Activated CD4-positive, alpha-beta T cell treated with anti-CD3 and anti-CD28 coated beads, Interleukin-10, Interleukin-2, amounts not matched to agents 100 ng/mL and 50 ng/mL, durations not matched to agents 16 hours and 8 hours (primary cell): ENCODE results near the gene ARHGAP12.
"Not testable (repeated sequence)": the region's sequence is repeated elsewhere in the genome, so short reads cannot be mapped to it uniquely, and the experiment has no call there.

Experiments
- DNase-seq: peaks from one replicate; pipeline ENCODE4 v3.0.0-alpha.2; 2020

The ARHGAP12 gene

DNA sequence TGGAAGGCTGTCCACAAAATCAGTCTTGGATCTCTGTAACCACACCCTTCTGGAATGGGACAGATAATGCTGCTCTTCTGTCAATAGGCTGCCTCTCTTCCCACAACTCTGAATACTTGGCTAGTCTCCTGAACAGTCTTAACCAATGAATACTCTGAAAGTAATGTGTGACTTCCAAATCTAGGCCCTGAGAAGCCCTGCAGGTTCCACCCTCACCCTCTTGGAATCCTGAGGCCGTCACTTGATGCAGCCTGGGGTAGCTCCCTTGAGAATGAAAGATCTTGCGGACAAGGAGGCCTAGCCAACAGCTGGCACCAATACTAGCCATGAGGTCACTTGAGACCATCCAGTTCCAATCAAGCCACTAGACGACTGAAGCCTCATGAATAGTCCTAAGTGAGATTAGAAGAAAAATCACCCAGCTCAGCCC lies 109.2 kb downstream of the ARHGAP12 start:
- DNase-seq = no peak

DNA sequence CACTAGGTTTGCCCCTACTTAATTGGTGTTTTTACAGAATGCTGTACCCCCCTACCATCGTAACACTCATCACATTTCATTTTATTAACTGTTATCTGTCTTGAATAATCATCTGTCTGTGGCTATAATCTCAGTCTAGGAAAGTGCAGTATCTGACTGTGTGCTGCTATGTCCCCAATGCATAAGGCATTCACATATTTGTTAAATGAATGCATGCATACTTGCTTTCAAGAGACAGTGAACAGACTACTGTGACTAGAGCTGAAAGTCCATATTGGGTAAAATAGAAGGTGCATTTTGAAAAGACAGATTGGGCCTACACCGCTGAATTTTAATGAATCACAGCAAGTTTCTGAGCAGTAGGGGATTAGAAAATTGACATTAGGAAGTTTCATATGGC lies 112.3 kb downstream of the ARHGAP12 start:
- no peak for DNase-seq

DNA sequence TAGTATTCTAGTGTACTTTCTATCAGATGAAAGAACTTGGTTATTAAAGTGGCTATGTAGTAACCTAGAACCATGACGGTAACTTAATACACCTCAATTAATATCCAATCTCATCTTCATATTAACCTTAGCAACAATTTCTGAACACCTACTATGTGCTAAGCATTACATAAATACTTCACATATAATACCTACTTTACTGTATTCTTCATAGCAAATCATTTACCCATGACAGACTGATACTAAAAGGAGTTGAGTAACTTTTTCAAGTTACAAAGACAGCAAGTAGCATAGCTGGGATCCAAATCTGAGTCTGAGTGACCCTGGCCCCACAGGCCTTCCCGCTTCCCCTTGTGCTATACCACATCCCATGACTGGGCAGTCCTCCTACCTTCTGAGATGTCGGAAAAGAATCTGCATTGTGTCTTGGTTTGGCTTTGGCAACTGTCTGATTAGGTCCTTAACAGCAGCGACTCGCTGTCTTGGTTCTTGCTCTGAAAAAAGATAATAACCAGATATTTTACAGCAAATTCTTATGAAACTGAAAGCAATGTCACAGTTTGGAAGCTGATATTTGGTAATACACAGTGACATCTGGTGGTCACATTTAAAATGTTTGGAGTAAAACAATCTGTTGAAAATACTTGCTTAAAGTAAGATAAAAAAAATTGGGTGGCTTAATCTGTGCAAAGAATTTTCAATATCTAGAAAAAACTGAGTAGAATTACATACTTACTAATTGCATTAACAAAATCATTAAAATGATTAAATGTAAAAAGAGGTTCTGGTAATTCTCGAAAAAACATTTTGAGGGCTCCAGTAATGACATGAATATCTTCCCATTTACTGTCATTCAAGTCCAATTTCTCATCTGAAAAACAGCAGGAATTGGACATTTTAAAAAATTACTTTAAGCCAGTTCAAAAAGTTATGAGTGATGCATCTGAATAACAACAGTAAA lies 120.1 kb downstream of the ARHGAP12 start:
- DNase-seq = peak; percentile 63

DNA sequence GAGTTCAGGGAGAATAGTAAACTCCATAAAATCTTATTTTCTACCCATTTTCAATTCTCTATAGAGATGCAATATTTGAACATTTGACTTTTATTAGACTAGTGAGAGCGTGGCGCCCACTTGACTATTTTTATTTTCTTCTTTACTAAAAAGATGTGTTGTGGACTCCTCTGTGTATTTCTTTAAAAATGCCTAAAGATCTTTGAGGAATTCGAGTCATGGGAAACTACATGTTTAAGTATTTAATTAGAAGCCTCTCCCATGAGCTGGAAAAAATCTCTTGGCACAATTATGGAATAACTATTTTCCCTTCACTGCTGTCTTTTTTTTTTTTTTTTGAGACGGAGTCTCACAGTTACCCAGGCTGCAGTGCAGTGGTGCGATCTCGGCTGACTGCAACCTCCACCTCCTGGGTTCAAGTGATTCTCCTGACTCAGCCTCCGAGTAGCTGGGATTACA lies 124.2 kb downstream of the ARHGAP12 start:
- no peak for DNase-seq

DNA sequence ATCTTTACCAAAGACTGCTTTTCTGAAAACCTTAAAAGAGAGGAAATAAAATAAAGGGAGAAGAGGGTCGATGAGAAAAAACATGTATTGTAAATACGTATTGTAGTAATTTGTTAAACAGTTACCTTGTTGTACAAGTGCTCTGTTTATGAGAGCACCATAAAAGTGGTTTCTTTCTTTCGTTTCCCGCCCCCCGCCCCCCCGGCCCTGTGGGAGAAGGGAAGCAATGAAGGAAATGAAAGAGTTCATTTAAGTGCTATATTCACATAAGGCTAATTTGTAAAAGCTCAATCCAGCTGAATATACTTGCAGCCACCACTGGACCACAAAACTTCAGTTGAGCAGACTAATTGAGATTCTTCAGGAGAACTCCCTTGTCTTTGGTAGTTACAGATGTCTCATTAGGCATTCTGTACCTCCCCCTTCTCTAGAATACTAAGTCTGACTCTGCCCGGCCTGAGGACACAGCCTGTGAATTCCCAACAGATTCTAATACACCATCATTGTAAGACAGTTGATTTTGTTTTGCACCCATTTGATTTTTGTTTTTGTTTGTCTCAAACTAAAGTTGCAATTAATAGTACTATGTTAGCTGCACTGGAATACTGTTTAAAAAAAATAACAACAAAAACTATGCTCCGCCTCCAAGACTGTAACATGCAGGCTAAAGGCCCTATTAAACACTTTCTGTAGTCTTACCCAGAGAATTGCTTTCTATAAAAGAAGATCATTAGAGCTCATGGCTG lies 124.9 kb downstream of the ARHGAP12 start:
- DNase-seq = no peak

DNA sequence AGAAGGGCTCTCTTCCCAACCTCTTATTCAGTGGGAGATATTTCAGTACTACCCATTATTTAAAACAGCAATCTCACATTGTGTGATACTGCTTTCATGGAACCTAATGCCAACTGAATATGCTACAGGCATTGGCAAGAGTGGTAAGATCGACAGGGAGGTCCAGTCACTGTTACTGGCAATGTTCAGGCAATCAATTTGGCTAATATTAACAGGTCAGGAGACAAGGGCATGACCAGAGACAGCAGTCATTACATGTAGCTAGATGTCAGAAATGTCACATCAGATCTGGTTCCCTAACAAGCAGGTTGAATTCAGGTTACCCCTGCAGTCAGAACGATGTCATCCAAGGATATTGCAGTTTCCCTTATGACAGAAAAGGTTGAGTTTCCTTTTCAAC lies 129.4 kb downstream of the ARHGAP12 start:
- DNase-seq = no peak

DNA sequence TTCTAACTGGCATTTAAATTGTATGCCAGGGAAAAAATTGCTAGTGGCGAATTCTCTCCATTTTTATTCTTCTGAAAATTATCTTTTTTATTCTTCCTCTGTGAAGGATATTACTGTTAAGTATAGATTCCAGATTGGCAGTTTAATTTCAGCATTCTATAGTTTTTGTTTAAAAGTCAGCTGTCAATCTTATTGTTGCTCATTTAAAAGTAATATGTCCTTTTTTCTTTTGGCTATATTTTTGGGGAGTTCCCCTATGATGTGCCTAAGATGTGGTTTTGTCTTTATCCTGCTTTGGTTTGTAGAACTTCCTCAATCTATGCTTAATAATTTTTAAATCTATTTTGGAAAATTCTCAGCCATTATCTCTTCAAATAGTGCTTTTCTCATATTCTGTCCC lies 135.9 kb downstream of the ARHGAP12 start:
- DNase-seq = no peak

DNA sequence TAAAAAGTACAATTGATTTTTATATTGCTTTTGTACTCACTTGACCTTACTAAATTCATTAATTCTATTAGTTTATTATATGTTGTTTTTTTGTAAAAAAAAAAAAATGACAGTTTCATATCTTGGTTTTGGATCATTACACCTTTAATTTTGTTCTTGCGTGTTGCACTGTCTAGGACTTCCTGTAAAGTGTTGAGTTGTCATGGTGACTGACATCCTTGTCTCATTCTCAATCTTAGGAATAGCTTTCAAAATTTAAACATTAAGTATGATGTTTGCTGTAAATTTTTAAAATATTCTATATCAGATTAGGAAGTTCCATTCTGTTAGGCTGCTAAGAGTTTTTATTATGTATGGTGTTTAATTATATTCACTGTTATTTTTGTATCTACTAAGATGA lies 139.1 kb downstream of the ARHGAP12 start:
- DNase-seq = peak; percentile 11

DNA sequence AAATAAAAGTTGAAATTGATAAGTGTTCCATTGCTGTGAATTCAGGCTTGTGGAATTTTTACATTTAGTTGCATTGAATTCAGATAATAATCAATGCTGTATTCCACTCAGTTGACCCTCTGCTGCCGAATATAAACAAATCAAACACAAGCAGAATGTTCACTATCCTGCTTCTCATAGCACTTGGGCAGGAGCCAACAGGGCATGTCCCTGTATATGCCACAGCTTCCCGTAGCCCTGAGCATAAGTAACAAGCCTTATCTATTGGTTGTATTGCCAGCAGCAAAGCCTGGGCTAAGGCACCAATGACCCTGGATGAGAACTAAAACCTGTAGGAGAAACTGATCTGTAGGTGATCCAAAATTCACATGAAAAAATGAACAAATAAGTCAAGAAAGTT lies 145.9 kb downstream of the ARHGAP12 start:
- no peak for DNase-seq

DNA sequence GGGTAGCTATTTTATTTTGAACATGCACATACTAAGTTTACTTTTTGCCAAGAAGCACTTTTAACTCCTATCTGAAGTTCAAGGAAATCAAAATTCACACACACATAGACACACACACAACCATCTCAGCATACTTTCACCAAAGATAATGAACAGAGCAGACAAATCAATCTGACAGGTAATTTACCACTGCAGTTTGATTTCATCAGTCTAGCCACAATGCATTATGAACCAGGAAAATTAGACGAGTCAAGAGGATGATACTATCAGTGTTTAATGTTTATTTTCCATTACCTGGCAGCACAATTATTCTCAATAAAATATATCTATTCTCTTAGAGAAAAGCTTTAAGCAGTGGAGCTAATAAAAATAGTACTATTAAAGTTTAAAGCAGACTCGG lies 147.9 kb downstream of the ARHGAP12 start:
- no peak for DNase-seq

DNA sequence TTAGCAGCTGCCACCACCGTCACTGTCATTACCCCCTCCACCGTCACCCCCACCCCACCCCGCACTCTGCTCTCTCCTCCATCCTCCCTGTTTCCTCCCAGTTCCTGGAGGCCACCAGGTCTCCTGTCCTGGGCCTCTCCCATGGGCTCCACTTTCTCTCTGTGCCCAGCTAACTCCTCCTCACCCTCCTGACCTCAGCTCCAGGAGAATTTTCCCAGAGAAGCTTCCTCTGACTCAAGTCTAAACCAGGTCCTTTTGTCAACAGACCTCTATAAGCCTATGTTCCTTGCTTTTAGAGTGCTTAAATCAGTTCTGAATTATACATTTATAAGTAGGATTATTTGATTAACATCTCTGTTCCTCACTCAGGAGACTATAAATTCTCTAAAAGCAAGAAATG lies 150.0 kb downstream of the ARHGAP12 start:
- DNase-seq = no peak

DNA sequence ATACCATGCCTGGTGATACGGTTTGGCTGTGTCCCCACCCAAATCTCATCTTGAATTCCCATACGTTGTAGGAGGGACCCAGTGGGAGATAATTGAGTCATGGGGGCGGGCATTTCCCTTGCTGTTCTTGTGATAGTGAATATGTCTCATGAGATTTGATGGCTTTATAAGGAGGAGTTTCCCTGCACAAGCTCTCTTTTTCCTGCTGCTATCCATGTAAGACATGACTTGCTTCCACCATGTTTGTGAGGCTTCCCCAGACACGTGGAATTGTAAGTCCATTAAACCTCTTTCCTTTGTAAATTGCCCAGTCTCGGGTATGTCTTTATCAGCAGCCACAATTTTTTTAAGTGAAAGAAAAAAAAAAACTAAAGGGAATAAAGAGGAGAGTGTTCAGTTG lies 152.5 kb downstream of the ARHGAP12 start:
- DNase-seq = no peak

DNA sequence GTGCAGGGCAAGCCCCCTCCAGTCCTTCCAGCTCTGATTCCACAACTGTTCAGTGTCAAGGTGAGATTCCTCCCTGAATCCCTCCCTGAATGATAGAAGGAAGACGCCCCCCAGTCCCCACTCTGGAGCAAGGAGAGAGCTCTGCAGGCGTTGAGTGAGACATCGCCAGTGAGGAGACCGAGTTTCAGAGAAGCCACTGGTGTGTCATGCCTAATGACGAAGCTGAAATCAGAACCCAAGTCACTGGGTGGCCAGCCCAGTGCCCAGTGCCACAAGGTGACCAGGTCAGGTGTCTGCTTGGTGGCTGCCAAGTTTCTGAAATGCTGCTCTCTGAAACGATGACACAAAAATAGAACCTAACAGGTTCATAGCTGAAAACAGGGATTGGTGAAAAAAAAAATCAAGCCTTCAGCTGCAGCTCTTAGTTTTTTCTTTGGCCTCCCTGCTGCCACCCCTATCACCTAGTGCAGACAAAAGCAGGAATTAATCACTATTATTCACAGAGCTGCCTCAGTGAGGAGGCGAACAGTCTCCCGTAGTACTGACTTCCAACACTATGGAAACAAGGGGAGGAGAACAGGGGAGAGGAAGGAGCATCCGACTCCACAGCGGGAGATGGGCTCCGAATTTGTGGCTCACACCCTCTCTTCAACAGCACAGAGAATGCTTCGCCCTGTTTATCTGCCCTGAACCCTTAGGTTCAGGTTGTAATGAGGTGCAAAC lies 153.5 kb downstream of the ARHGAP12 start:
- no peak for DNase-seq

DNA sequence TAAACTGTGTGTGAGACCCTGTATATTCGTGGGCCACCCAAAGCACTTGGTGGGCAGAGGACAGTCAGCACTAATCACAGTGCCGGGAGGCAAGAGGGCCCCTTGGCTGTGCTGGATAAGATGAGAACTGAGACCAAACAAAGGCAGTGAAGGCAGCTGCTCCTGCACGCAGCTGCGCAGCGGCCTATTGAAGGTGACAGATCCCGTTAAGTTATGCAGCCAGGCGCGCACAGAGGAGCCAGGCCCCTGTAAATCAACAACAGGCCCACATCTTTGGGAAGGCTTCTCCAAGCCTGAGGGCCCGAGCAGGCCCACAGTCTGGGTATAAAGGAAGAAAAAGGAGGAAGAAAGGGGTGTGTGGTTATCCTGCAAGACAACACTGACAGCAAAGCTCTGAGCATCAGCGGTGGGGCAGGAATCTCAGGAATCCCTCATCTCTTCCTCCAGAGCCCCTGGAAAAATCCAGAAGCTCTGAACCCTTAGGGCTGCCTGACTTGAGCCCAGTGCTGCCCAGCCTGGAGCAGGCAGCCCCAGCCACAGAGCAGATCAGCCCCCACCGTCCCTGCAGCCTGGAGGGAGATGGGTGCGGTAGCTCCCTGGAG lies 154.2 kb downstream of the ARHGAP12 start:
- no peak for DNase-seq

DNA sequence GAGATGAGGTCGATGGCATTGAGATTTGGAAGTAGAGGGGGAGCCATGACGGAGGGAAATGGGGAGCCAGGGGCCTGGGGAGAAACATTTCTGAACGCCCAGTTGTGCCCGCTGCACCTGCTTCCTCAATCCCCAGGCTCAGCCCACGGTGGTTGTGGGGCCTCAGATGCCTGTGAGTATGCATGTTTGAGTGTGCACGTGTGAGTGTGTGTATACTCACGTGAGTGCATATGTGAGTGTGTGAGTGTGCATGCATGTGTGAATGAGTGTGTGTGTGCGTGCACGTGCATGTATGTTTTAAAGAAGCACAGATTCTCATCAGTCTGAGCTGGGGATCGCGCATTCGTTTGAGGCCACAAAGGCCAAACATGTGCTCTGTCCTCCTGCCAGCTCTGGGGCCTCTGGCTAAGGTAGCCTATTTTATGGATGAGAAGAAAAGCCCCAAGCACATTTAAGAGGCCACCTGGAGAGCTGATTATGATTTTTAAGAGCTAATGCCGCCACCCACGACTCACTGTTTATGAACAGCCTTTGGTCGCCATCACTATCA lies 154.8 kb downstream of the ARHGAP12 start:
- no peak for DNase-seq

DNA sequence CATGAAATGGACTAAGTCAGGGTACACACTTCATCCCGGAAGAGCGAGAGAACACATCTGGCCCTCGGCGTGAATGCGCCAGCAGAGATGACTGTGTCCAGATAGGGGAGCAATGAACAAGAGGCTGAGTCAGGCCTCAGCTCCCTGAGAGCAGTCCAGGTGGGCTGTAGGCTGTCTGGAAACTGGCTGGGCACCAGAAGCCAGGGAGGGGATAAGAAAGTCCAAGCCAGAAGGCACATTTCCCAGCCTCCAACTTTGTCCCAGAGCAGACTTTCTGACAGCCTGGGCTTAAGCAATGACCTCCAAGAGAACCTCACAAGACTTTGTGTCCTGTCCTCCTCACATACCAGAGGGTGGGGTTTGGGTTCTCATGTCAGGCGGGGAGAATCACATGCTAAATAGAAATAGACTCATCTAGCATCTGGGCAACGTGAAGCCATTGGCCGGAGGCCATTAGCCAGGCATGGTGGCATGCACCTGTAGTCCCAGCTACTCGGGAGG lies 157.2 kb downstream of the ARHGAP12 start:
- DNase-seq = no peak

DNA sequence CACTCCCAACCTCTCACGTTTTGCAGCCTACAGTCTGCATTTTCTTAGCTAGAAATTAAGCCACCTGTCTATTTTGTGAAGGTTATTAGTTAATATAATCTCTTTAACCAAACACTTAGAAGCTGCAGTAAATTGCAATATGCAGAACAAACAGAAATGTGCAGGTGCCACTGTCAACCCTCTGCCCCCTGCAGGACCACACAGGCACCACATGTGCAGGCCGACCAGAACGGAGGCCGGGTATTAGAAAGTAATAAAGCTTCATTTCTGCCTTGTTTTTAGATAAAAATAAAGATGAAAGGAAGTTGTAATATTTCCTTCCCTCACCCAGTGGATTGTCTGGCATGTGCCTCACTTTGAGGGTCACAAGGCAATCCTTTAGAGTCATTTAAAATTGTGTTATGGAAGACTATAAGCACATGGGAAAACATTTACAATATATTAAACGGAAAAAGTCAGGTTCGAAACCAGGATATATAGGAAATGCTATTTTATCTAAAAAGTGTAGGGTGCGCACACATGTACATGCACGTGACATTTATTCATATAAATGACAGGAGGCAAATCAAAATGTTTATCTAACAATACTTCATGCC lies 158.2 kb downstream of the ARHGAP12 start:
- peak; percentile 56 for DNase-seq

DNA sequence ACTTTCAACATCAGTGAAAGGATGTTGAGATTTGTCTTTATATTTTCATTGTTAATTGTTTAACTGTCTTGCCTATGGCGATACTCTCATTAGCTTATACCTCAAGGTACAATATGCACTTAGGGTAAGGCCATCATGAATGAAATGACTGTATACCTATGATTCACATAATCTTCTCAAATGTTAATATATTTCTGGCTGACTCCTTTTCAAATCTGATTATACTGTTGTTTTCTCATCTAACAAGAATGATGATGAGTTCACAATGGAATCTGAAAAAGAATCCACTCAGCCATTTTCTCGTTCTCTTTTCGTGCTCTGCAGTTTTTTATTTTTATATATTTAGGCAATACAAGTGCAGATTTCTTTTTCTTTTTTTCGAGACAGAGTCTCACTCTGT lies 159.1 kb downstream of the ARHGAP12 start:
- DNase-seq = no peak

DNA sequence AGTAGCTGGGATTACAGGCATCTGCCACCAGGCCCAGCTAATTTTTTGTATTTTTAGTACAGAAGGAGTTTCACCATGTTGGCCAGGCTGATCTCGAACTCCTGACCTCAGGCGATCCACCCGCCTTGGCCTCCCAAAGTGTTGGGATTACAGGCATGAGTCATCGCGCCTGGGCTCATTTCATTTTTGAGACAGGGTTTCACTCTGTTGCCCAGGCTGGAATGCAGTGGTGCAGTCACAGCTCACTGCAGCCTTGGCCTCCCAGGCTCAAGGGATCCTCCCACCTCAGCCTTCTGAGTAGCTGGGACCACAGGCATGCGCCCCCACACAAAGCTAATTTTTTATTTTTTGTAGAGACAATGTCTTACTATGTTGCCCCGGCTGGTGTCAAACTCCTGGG lies 159.7 kb downstream of the ARHGAP12 start:
- DNase-seq = not testable (repeated sequence)

DNA sequence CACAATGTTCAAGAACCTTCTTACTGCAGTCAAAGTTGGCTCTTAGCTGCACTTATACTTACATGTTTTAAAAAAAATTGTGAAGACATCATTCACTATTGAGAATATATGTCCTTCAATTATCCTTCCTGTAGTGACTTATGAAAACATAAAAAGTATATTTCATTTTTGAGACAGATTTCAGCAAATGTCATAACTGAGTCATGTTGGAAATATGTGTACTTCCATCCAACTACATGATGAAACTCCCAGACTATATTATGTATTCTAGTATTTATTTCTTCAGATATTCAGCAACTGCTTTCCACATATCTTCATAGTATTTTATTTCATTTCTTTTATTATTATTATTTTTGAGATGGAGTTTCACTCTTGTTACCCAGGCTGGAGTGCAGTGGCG lies 160.2 kb downstream of the ARHGAP12 start:
- no peak for DNase-seq

DNA sequence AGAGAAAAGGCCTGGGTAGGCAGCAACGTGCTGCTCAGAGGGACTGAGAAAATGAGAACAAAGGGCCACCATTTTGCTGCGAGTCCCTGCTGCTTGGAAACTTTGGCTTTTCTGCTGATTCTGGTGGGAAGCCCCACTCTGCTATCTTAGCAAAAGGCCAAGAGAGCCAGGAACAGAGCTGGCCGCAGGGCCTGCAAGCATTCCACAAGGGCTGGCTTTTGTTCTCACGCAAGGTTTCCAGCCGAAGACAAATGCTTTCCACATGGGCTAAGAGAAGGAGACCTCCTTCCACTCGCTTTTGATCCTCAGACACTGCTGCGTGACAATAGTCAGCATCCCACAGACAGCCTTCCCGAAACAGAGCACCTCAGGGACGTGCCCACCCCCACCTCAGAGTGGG lies 163.1 kb downstream of the ARHGAP12 start:
- DNase-seq = no peak

DNA sequence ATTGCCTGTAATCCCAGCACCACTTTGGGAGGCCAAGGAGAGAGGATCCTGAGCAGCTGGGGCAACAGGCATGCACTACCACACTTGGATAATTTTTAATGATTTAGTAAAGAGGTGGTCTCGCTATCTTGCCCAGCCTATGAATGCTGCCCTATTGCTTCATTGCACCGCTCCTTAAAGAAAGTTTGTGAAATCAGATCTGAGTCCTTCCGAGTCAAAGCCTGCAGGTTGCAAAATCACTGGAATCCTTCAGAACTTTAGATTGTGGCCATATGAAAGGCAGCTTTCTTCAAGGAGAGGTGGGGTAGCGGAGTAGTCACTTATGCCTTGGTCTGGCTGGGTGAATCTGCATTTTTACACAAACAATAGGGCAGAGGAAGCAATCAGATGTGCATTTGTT lies 166.3 kb downstream of the ARHGAP12 start:
- DNase-seq = no peak
